Stimulated activated naive CD8-positive, alpha-beta T cell treated with anti-CD3 and anti-CD28 coated beads, Interleukin-15, amount 100 ng/mL, for 72 hours (primary cell): Measurements from ENCODE around the gene LCN1.
A peak's percentile ranks its signal among the peaks of the same experiment; 100 is the strongest.
"Not testable (repeated sequence)": the region's sequence is repeated elsewhere in the genome, so short reads cannot be mapped to it uniquely, and the experiment has no call there.

Source experiments
- ATAC-seq: fragments of 150-1000 bp; cut with Tn5 transposase; 2 replicates; pipeline ENCODE4 v1.10.0; 2021; ENCODE audit warnings: mild to moderate bottlenecking, moderate library complexity
- DNase-seq, 2 donors: peaks; one replicate each; pipeline ENCODE4 v3.0.0; 2021 to 2022
- H3K27ac Mint-ChIP-seq, 2 donors: one replicate each; pipeline ENCODE4 v1.8.0; 2022; ENCODE audit warnings: mild to moderate bottlenecking in 2 of 2, mixed read lengths in 2 of 2, moderate library complexity in 2 of 2
- H3K27me3 Mint-ChIP-seq: one replicate; pipeline ENCODE4 v1.8.0; 2022; ENCODE audit warnings: mixed read lengths
- H3K4me1 Mint-ChIP-seq: one replicate; pipeline ENCODE4 v1.8.0; 2022; ENCODE audit warnings: mild to moderate bottlenecking, mixed read lengths
- H3K4me3 Mint-ChIP-seq, 2 donors: one replicate each; pipeline ENCODE4 v1.8.0; 2022; ENCODE audit warnings: mild to moderate bottlenecking in 2 of 2, mixed read lengths in 2 of 2, moderate library complexity in 1 of 2
- H3K9me3 Mint-ChIP-seq, 2 donors: one replicate each; pipeline ENCODE4 v1.8.0; 2022; ENCODE audit warnings: mixed read lengths in 2 of 2

LCN1 gene

GRCh38 chr9:135544981-135545635, 23.9 kb downstream of the LCN1 start:
- H3K4me1 Mint-ChIP-seq: no peaks in the 10 kb centered on the region
- no peak overlapping the region for H3K4me3 Mint-ChIP-seq
- DNase-seq (no peak), ATAC-seq (no peak)
- no peaks in the 10 kb centered on the region for H3K9me3 Mint-ChIP-seq
- H3K27me3 Mint-ChIP-seq: peaks cover 12% of the 10 kb centered on the region
- H3K27ac Mint-ChIP-seq: no peak overlapping the region

GRCh38 chr9:135545646-135546176, 24.5 kb downstream of the LCN1 start, which contains the start of gene OBP2A:
Gene OBP2A, plus strand, starts transcription at chr9:135546126. Its CDS starts 55 bp downstream, at chr9:135546181.
- H3K27ac Mint-ChIP-seq, H3K9me3 Mint-ChIP-seq, H3K4me1 Mint-ChIP-seq, H3K4me3 Mint-ChIP-seq, DNase-seq, ATAC-seq: not testable (repeated sequence)
- peaks cover 11% of the 10 kb centered on the region for H3K27me3 Mint-ChIP-seq

- not testable (repeated sequence) for ATAC-seq, DNase-seq, H3K4me3 Mint-ChIP-seq, H3K4me1 Mint-ChIP-seq, H3K9me3 Mint-ChIP-seq, H3K27ac Mint-ChIP-seq
- H3K27me3 Mint-ChIP-seq: peaks cover 11% of the 10 kb centered on the region
Observed at GRCh38 chr9:135546792-135547617, 25.8 kb downstream of the LCN1 start.

- Mint-ChIP-seq H3K27ac (no peak overlapping the region), H3K27me3 (peaks cover 10% of the 10 kb centered on the region), H3K9me3 (no peaks in the 10 kb centered on the region), H3K4me3 (no peak overlapping the region), H3K4me1 (no peaks in the 10 kb centered on the region)
- no peak for DNase-seq
- no peak for ATAC-seq
Observed at GRCh38 chr9:135547756-135548736, 26.8 kb downstream of the LCN1 start.

GRCh38 chr9:135549478-135550343, 28.5 kb downstream of the LCN1 start:
- not testable (repeated sequence) for H3K4me1 Mint-ChIP-seq, H3K27ac Mint-ChIP-seq, H3K9me3 Mint-ChIP-seq, H3K27me3 Mint-ChIP-seq, ATAC-seq, H3K4me3 Mint-ChIP-seq, DNase-seq

- Mint-ChIP-seq H3K27me3 (no peaks in the 10 kb centered on the region), H3K4me1 (no peaks in the 10 kb centered on the region), H3K27ac (no peak overlapping the region), H3K4me3 (no peak overlapping the region), H3K9me3 (no peaks in the 10 kb centered on the region)
- no peak for DNase-seq
- no peak for ATAC-seq
Observed at GRCh38 chr9:135550344-135550918, 29.2 kb downstream of the LCN1 start.

- DNase-seq (no peak), ATAC-seq (no peak)
- no peaks in the 10 kb centered on the region for H3K9me3 Mint-ChIP-seq
- H3K27ac Mint-ChIP-seq: no peak overlapping the region
- no peaks in the 10 kb centered on the region for H3K27me3 Mint-ChIP-seq
- H3K4me1 Mint-ChIP-seq: no peaks in the 10 kb centered on the region
- H3K4me3 Mint-ChIP-seq: no peak overlapping the region
Observed at GRCh38 chr9:135551031-135551430, 29.8 kb downstream of the LCN1 start.

- Mint-ChIP-seq H3K4me3 (no peak overlapping the region), H3K4me1 (no peaks in the 10 kb centered on the region), H3K27ac (no peak overlapping the region), H3K9me3 (no peaks in the 10 kb centered on the region), H3K27me3 (no peaks in the 10 kb centered on the region)
- DNase-seq (no peak), ATAC-seq (no peak)
Observed at GRCh38 chr9:135551456-135551855, 30.2 kb downstream of the LCN1 start.

- H3K4me1 Mint-ChIP-seq: no peaks in the 10 kb centered on the region
- H3K9me3 Mint-ChIP-seq: no peaks in the 10 kb centered on the region
- H3K27me3 Mint-ChIP-seq: no peaks in the 10 kb centered on the region
- peak overlapping the region in 1 of 2 donors; percentile 21 for H3K27ac Mint-ChIP-seq
- no peak for ATAC-seq
- no peak overlapping the region for H3K4me3 Mint-ChIP-seq
- no peak for DNase-seq
Observed at GRCh38 chr9:135552021-135552697, 30.9 kb downstream of the LCN1 start.

GRCh38 chr9:135552698-135553171, 31.5 kb downstream of the LCN1 start:
- no peak for ATAC-seq
- Mint-ChIP-seq H3K9me3 (no peaks in the 10 kb centered on the region), H3K27ac (no peak overlapping the region), H3K4me3 (no peak overlapping the region), H3K4me1 (no peaks in the 10 kb centered on the region), H3K27me3 (no peaks in the 10 kb centered on the region)
- DNase-seq: no peak

- ATAC-seq: no peak
- Mint-ChIP-seq H3K27me3 (no peaks in the 10 kb centered on the region), H3K27ac (no peak overlapping the region), H3K9me3 (no peaks in the 10 kb centered on the region), H3K4me1 (no peaks in the 10 kb centered on the region), H3K4me3 (no peak overlapping the region)
- no peak for DNase-seq
Observed at GRCh38 chr9:135554718-135555117, 33.5 kb downstream of the LCN1 start.

GRCh38 chr9:135555203-135555602, 34.0 kb downstream of the LCN1 start:
- H3K27ac Mint-ChIP-seq: no peak overlapping the region
- H3K9me3 Mint-ChIP-seq: no peaks in the 10 kb centered on the region
- ATAC-seq: no peak
- H3K4me3 Mint-ChIP-seq: no peak overlapping the region
- DNase-seq: no peak
- no peaks in the 10 kb centered on the region for H3K4me1 Mint-ChIP-seq
- H3K27me3 Mint-ChIP-seq: no peaks in the 10 kb centered on the region

GRCh38 chr9:135555910-135556309, 34.7 kb downstream of the LCN1 start:
- H3K9me3 Mint-ChIP-seq: no peaks in the 10 kb centered on the region
- DNase-seq: no peak
- H3K4me3 Mint-ChIP-seq: no peak overlapping the region
- H3K27ac Mint-ChIP-seq: no peak overlapping the region
- no peak for ATAC-seq
- H3K4me1 Mint-ChIP-seq: no peaks in the 10 kb centered on the region
- H3K27me3 Mint-ChIP-seq: no peaks in the 10 kb centered on the region

GRCh38 chr9:135559606-135560005, 38.4 kb downstream of the LCN1 start:
- Mint-ChIP-seq H3K4me1 (no peaks in the 10 kb centered on the region), H3K9me3 (no peaks in the 10 kb centered on the region), H3K27ac (peak overlapping the region in 1 of 2 donors; percentile 62), H3K4me3 (no peak overlapping the region), H3K27me3 (peaks cover 10% of the 10 kb centered on the region)
- ATAC-seq (no peak), DNase-seq (no peak)
